NCI-H2081 treated with DMSO at 0.1 percent for 48 hours (cell line): ENCODE results near the gene PAX5.

Experiments
- DNase-seq: peaks from one replicate; lab custom pipeline; 2025; lab: John Stamatoyannopoulos, UW

PAX5 gene

DNA sequence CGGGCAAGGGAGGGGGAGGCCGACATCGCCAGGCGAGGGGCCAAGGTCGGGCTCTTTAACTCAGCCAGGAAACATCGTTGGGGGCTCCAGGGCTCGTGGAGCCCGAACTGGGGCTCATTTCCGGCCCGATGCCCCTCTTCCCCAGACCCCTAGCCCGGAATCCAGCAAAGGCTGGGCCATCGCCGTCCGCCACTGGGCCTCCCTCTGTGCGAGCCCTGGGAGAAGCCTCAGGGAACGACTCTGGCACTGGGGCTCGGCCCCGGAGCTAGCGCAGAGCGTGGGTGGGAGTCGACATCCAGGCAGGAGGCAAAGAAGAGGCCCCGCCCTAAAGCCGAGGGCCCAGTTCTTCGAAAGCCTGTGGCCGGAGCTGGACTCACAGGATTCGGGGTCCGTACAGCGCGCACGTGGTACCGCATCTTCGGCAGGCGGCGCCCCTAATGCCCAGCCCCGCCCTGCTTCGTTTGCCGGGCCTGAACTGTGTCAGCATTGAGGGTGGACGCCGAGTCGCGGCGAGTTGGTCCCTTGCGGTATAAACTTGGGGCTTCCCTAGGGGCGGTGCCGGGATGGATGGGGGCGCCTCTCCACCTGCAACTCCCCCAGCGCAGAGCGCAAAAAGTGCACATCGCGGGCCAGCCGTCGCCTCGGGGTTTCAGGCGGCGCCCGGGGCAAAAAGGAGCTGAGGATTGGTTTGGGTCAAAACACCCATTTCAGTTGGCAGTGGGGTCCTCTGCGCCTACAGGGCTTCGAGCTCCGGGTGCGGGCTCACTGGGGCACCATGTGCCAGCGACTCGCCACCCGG lies 3.6 kb upstream of the PAX5 start:
- no peak for DNase-seq

DNA sequence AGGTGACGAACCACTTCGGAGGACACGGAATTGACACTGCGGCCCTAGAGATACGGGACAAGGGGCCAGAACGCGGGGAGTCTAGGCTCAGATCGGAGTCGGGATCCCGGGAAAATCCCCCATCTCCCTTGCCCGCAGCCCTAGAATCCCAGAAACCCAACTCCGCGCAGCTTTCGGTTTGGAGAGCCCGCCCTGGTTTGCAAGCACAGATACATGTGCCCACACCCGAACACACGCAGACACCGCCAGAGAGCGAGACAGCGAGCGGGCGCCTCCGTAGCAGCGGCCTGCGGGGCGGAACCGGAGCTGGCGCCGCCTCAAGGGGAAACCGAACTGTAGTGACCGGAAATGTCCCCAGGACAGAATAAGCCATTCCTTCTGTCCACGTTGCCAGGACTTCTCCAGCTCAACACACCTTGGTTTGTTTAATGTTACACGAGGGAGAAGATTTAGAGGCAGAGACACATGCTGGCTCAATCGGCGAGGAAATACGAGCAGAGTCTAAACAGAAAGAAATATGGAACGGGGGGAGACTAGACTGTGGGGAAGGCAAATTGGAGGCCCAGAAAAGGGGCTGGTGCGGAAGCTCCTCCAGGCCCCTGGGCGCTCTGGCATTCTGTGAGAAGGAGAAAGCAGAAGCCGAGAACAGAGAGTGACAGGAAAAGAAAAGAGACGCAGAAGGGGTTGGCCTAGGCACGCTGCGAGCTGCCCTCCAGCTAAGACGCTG lies 2.9 kb upstream of the PAX5 start:
- DNase-seq: no peak

DNA sequence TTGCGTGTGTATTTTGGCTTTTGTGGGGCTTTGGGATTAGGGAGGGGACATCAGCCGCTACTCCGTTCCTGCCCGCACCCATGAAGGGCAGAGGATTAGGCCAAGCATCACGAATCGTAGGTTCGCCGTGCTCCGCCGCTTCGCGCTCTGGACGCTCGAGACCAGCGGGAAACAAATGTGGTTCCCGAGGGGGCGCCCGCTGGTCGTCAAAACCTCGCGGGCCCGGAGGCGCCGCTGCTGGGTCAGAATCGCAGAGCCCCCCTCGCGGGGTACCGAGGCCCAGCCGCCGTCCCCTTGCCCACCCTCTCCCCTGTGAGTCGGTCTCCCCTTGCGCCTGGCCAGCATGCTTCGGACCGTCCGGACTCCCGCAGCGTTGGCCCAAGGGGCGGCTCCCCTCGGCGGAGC lies 2.3 kb upstream of the PAX5 start:
- no peak for DNase-seq

DNA sequence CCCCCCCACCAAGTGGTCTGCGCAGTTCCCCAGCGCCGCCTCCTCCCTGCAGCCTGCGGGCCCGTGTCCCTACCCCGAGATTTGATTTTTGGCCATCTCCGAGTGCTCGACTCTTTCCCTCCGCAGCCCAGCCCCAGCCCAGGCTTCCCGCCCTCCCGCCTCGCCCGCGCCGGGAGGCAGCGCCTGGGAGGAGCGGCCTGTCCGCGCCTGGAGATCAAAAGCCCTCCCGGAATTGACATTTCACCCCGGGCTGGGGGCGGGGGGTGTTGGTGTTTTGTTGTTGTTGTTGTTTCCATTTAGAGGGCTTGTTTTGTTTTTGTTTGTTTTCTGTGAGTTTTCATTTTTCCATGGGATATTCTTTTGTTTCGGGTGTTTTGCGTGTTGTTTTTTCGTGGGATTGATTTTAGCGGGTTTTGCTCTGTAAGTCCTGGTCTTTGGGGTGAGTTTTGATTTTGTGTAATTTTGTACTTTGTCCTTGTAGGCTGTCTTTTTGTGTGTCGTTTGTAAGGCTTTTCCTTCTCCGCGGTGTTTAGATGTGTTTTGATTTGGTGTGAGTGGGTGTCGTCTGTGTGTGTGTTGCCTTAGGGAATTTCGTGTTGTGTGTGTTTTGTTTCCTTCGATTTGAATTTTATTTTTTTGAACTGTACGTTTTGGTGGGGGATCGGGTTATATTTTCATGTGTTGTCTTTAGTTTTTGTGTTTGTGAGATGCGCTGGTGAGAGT lies 1.7 kb upstream of the PAX5 start:
- DNase-seq: no peak

DNA sequence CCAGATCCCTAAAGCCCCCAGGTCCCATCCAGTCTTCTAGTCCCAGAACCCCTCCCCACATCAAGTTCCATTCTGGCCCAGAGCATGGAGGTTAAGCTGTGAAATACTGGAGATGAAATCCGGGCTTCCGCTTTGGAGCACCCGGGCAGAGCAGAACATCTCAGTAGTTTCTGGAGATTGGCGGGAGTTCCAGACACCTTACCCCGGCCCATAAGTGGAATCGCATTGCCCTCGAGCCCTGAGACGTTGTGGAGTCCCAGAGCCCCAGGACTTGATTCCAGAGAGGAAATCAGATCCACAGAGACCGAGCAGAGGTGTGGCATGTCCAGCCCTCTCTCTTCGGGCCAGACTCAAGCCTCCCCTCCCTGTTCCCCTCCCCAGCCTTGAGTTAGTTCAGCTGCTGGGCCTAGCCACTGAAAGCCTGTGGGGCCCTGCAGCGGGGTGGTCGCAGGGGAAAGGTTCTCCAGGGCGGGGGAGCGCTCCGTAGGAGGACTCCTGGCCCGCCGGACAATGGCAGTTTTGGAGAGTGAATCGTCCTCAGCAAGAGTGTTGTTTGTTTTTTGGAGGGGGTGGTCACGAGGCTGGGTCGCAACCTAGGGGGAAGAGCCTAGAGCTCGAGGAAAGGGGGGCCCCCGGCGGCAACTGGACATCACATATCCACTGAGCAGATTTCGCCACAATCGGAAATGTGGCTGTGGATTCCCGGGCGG lies 1.0 kb upstream of the PAX5 start:
- no peak for DNase-seq

DNA sequence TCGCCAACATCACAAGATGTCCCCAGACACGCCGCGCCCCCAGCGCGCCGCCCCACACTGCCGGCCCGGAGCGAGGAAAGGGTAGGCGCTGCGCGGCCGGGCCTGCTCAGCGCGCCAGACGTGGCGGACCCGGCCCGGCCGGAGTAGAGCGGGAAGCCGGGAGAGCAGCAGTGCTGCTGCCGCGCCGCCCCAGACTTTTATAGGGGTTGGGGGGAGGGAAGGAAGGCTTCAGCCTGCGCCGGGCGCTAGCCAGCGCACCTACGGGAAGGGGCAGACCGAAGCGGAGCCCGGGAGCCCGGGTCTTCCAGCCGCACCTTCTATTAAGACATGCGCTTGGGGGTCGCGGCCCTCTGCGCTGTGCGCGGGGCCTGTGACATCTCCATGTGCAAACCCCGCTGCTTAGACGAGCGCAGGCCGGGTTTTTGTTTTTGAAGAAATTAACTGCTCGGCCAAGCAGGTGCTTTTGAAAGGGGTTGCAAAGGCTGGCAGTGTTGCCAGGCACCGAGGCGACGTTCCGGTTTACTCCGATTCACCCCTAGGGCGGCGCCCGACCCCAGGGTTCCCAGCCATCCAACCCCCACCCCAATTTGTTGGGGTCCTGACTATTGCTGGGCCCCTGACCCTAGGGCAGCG lies 353 bp upstream of the PAX5 start:
- no peak for DNase-seq

DNA sequence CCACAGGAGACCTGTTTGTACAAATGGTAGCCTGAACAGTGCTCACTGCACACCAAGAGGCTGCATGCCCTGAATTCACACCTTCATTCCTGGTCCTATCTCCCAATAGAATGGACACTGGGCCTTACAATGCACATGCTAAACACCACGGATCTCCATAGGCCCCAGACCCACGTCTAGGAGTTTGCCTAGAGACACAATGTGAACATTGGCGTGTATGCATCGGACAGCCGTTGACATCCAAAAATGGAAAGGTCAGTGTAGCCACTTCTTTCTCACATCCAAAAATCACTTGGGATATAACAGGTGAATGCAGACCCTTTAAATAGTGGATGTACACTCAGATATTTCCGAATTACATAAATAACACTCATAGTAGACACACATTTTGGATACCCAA lies 927 bp downstream of the PAX5 start:
- no peak for DNase-seq

DNA sequence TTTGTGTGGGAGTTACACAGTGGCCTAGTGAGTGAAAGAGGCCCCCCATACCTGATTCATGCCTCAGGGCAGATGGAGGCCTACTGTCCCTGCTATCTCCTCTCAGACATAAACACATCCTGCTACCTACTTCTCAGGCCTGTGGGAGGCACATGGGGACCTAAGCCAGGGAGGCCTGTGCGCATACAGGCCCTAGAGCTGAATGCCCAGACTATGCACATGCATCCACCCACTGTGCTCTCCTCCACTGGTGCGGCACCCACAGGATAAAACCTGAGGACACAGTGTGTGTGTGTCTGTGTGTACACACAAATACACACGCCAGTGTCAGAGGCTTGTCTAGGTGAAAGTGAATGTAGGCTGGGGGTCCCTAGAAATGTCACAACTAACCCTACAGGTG lies 1.4 kb downstream of the PAX5 start:
- DNase-seq: no peak

DNA sequence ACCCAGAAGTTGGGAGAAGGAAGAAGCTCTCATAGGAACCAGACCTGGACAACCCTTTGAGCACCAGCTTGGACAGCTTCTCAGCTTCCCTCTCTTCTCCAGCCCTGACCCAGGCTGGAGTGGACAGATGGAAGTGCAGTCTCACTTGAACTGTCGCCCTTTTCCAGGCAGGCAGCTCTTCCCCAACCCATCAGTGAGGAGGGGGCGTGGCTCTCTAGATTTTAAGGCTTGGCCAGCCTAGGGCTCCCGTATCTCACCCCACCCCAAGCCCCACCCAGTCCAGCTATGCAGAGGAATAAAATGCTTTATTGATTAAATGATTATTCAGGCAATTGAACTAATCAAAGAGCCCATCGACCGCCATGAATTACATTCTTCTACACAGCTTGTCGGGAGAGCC lies 2.2 kb downstream of the PAX5 start:
- DNase-seq: no peak

DNA sequence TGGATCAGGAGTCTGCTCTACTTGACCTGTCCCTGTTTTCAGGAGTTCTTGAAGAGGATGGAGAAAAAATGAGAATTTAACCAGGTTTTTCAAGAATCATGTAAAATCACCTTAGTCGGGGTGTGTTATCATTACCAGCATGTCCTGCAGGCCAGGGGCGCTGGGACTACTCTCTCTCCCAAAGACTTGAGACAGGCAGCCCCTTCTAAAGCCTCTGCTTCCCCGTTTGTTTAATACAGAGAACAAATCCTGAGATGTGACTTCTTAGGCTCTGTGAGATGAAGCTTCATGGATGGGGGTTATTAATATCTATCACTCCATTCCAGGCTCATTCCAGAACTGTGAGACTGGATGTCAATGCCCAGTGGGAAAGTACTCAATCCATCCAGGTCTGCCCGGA lies 3.0 kb downstream of the PAX5 start:
- no peak for DNase-seq

DNA sequence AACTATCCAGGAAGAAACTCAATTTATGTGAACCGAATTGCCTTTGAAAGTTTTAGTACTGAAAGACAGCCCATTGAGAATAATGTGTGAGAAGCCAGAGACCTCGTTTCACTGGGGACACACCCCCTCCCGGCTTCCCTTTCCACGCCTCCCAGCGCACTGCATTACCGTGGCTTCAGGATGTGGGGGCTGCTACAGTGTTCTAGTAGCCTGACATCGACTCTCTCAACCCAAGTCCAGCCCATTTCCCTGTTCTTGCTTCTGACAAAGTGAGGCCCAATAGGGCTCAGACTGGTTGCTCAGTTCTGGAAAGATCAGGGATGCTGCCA lies 3.5 kb downstream of the PAX5 start:
- DNase-seq: no peak

DNA sequence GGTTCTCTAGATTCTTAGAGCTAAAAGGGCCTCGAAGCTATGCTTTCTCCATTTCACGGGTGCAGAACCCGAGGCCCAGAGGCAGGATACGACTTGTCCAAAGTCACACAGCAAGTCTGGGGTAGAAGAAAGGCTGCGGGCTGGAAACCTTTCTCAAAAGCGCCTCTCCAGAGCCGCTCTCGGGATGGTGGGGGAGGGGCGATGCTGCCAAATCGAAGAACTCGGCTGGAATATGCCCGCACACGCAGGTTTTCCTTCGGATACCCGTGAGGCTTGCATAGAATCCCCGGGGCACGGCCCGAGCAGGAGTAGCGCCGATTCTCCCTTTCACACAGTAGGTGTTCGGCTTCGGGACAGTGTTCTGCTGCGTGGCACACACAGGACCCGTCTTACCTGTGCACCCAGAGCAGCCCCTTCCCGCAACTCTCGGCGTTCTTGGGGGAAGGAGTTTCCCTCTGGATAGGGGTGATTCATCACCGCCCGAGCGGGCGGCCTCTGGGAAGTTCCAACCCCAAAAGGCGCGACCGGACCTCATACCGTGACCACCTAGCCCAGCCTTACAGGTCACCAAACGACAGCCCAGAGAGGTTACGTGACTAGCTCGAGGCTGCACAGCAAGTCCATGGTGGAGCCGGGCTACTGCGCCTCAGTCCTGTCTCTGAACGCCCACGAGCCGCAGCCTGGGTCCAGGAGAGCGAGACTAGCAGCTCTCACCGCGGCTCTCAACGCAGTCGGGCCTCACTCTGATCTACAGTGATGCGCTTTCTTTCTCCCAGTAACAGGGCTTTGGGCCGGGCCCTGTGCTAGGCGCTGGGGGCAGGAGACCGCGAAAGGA lies 4.1 kb downstream of the PAX5 start:
- DNase-seq: no peak

DNA sequence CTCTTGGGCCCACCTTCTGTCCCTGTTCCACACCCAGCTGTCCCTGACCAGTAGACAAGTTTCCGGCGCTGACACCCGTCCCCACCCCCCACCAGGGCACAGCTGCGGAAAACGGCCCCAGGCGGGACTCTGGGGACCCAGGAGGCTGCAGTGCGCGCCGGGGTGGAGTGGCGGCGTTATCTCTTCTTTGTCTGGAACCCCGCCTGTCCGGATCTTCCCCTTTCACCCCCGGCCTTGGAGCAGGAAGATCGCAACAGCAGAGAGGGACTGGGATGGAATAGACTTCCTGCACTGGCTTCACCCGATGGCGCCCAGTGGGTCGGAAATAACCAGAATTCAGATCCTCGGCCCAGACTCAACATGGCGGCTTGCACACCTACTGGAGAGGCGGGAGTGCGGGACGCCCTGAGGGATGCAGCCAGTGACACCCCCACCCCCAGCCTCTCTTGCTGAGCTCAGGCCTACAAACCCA lies 4.7 kb downstream of the PAX5 start:
- DNase-seq: no peak

DNA sequence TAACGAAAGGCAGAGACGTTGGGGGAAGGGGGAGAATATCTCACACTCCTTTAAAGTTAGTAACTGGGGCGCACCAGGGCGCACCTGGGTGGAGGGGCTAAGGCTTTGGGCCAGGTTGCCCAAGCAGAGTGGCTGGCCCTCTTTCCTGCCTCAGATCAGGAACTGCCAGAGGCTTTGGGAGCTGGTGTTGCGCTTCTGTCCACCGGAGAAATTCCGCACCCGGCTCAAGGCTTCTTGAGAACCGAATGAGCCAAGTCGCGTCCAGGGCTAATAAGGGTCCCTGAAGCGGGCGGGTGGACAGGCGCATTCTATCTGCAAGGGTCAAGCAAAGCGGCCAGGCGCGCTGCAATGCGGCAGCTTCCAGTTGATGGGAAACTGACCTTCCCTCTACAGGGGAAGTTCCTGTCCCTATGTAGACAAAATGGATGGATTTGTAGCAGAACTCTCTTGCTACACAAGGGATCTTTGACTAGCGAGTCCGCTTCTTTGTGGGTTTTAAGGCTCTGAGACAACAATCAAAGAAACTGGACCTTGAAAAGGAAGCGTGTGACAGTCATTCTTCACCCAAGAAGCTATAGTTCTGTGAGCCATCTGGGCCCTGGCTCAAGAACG lies 5.5 kb downstream of the PAX5 start:
- DNase-seq: no peak

DNA sequence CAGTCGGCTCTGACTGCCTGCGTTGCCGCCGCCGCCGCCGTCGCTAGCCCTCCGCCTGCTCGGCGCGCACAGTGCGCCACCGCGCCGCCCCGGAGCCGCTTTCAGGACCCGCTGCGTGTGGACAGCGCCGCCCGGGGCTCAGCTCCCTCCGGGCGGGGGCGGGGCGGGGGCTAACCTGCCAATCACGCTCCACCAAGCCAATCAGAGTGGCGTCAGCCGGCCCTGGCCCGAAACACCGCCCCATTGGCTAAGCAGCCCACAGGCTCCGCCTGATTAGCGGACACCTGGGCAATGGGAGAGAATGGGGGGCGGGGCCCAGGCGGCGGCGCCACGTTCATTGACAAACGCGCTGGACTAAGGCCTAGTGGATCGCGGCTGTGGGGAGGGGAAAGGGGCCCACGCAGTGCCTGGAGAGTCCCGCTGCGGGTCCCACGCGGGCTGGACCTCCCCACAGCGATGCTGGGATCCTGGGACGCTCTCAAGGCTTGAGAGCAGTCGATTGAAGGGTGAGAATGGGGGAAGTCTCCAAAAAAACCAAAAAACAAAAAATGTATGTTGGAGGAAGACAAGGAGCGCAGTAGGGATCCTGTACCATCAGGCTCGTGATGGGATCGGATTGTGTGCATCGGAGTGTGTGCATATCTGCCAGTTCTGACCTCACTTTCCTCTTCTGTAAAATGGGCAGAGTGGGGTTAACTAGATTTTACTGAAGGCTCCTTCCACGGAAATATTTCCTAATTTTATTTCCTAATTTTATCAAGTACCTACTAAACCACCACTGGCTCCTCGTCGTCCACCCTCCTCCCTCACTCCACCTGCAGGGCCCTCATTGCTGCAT lies 6.3 kb downstream of the PAX5 start:
- DNase-seq: peak; percentile 88

DNA sequence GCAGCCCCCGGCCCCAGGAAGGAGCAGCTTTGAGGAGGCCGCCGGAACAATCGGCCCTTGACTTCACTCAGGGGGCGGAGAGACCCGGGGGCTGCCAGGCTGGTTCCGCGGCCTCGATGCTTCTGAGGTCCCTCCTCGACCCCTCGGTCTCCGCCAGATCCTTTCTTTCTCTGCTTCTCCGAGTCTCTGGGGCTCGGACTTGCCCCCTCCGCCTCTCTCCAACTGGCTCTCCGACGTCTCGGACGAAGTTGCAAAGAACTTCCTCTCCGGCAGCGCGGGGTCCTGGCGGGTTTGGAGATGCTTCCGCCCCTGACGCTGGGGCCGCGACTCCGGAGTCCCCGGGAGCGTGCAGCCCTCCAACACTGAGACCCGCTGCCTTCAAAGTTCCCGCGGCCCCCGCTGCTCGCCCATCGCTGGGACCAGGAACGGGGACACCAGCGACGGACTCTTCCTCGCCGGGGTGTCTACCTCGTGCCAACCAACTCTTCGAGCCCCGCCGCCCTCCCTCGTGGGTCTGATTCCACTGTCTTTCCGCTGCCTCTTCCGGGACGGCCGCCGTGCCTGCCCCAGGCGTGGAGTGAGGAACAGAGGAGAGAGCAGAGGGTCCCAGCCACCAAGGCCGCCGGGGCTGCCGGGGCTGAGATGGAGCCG lies 7.0 kb downstream of the PAX5 start:
- DNase-seq: no peak

DNA sequence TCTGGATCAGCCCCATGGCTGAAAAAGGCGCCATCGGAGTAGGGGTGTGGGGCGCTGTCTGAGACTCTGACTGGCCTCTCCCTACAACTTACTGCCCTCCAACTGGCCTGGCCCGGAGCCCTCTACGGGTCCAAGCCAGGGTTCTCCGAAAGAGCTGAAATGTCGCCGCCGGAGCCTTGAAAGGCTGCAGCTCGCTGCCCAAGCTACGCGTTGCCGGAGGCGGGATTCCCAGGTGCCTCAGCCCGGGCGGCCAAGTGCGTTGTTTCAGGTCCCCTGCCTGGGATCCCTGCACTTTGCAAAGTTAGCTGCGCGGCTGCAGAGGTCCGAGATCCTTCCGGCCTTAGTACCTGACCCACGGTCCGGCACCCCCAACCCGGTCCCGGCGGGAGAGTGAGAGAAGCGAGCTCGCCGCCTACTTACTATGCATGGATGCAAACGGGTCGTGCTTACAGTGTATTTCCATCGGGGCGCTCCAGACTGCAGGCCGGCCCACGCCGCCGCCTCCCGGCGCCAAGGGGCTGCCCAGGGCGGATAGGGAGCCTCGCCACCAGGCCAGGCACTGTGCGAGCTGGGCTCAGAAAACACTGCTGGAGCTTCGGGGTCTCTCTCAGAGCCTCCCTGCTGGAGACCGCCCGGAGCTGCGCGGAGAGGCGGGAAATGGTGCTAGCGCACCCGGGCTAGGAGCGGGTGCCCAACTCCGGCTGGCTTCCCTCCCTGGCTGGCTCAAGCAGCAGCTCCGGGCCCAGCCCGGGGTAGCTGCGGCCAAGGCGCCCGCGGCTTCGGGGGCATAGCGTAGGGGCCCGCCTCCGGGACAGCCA lies 7.7 kb downstream of the PAX5 start:
- DNase-seq: no peak

DNA sequence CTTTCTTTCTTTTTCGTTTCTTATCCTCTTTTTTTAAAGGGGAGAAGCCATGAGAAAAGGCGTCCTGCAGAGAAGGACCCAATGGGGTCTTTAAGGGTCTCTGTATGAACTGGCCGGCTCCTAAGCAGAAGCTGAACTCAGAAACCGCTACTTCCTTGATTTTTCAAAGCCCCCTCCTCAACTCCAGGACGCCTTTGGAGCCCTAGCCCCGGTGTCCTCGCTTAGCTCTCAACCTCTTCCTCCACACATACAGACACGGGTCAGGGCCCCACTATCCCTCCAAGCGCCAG lies 8.3 kb downstream of the PAX5 start:
- no peak for DNase-seq
